C4-2B (cell line): ENCODE data around the gene MUC13.

Source experiments
- ZFX ChIP-seq: fragments of 450-650 bp; IDR thresholded peaks from 2 replicates; pipeline ENCODE4 v1.6.1; 2017
- TF ChIP-seq, protein P1 (sequence below): fragments of 450-650 bp; conservative IDR thresholded peaks from 2 replicates; pipeline ENCODE4 v1.5.1; 2017; ENCODE audit warnings: mild to moderate bottlenecking

DNA sequence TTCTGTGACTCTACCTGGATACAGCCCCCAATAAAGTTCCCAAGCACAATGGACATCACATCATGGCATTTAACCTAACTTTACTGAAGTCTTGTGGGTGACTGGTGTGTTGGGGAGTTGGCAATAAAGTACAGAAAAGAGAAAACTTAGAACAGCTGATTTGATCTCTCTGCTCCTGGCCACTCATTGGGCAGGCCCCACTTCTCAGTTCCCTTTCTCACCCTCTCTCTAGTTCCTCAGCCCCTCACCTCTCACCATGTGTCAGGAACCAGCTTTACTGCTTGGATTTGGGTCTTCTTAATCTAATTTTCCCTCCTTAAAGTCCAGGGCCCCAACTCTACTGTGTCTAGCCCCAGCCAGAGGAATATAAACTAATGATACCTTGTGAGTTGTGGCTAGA, 713 bp upstream of the MUC13 start:
- TF ChIP-seq, protein P1, sequence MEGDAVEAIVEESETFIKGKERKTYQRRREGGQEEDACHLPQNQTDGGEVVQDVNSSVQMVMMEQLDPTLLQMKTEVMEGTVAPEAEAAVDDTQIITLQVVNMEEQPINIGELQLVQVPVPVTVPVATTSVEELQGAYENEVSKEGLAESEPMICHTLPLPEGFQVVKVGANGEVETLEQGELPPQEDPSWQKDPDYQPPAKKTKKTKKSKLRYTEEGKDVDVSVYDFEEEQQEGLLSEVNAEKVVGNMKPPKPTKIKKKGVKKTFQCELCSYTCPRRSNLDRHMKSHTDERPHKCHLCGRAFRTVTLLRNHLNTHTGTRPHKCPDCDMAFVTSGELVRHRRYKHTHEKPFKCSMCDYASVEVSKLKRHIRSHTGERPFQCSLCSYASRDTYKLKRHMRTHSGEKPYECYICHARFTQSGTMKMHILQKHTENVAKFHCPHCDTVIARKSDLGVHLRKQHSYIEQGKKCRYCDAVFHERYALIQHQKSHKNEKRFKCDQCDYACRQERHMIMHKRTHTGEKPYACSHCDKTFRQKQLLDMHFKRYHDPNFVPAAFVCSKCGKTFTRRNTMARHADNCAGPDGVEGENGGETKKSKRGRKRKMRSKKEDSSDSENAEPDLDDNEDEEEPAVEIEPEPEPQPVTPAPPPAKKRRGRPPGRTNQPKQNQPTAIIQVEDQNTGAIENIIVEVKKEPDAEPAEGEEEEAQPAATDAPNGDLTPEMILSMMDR, result no peak
- no peak for TF ChIP-seq ZFX
